ENCODE measurements around the gene GAB2.
"Not testable (repeated sequence)": the region's sequence is repeated elsewhere in the genome, so short reads cannot be mapped to it uniquely, and the experiment has no call there.

GAB2 gene

DNA sequence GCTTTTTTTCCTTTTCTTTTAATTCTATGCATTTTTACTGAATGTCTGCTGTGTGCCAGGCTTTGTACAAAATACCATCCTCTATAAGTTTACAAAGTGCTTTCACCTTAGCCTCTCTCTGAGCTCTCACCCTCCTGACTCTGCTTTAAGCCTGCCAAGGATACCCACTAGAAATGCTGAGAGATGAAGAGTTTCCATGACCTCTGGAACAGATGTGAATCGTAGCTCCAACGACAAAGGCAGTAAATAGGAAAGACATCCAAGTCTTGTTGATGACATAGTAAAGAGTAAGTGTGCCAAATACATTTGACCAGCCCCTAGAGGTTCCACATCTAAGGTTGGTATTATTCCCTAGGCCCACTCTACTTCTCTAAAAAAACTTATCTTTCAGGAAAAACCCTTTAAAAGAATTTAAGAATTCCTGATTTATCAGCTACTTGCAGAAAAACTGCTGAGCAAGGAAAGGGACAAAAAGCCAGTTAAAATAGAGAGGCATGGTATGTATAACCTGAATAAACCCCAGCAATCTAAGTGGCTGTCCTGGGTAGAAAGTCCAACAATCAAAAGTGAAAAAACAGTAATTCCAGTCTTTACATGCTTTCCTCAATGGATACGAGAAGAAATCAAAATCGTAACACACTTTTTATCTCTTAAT, 45.4 kb downstream of the GAB2 start:
- in situ Hi-C loops (cut with MboI; ENCODE audit: low sequenced_read_pairs), result no loop called here

DNA sequence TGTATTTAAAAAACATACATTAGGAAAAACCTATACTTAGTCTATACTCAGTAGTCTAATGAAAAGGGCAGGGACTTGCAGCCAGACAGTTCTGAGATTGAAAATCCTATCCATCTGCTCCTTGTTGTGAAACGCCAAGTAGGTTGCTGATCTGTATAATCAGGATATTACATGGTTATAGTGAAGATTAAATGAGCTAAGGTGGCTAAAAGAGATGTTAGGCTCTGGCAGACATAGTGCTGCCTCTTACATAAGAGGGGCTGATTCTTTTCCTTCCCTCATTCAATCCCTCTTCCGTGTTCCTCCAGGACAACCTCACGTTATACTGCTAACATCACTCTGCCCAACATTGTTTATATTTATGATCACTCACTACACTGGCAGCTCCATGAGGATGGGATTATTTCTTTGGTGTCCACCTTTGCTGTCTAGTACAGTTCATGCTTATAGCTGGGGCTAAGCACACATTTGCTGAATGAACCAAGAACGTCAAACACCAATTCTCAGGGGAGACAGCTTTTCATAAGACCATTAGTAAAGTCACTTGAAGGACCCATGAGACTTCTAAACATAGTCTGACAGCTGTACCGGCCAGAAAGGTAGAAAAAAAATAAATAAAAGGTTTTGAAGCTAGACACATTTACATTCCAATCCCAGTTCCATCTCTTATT, 46.3 kb downstream of the GAB2 start:
- in situ Hi-C loops (cut with MboI; ENCODE audit: low sequenced_read_pairs), result no loop called here

DNA sequence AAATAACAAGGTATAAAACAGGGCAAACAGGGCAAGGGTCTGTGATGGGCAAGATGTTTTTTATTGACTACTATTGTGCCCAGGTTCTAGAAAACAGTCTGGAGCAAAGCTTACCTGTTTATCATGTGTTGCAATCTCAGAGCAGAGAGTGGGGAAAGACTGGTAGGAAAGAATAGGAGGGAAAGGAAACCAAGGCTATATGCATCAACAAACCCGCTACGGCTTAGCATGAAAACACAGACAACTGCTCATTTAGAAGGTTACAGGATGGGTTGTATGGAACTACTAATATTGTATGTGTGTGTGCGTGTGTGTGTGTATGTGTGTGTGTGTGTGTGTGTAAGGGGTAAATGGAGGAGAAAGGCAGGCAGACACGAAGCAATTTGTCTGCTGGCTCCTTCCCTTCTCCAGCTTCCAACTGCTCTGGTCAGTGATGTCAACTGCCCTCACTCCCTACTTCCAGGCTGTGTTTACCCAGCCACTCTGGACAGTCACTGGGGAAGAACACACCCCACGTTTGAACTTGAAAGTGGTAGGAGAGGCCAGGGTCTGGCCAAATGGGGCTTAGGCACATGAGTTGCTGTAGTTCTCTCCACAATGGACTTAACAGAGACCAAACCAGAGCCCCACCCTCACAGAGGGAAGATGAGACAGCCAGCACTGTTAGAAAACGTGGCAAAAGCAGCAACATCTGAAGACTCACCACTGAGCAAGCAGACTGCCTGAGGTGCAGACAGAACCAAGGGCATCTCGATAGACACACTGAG, 47.0 kb downstream of the GAB2 start:
- in situ Hi-C loops (cut with MboI; ENCODE audit: low sequenced_read_pairs), result no loop called here

DNA sequence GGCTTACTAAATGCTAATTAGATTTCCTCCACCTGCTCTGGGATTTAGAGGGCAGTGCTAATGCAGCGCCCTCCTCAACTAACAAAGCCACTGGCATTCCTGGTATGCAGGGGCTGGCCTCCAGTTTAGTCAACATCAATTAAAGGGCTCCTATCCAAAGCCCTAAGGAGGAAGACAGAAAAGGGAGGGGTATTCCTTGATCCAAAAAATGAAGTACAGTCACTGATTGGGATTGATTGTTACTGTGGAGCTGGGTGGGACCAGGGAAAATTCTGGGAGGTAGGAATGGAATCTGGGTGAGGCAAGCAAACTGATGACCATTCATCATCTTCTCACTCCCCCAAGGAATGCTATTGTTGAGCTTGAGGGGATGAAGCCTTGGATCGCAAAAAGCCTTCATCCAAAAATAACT, 52.2 kb downstream of the GAB2 start:
- in situ Hi-C loops (cut with MboI; ENCODE audit: low sequenced_read_pairs), result no loop called here

DNA sequence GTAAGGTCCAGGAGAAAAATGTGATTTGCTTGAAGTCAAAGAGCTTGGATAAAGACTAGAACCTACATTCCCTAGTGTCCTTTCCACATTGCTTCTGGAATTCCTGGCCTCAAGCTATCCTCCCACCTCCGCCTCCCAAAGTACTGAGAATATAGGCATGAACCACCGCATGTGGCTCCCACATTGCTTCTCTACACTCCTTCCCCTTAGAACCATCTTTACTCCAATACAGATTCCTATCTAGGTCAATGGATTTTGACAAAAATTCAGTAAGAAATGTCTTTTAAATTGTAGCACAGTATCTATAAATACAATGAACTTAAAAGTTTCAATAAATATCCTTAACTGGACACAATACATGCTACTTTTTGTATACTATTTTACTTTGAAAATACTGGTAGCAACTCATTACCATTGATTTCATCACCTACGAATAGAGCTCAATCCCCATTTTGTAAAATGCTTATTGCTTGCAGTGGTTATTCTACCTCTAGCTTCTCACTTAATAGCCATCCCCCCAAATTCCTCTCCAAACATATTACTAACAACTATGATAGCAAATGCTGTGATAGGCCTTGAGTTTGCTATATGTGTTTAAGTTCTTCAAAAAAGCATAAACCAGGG, 53.4 kb downstream of the GAB2 start:
- in situ Hi-C loops (cut with MboI; ENCODE audit: low sequenced_read_pairs), result no loop called here

DNA sequence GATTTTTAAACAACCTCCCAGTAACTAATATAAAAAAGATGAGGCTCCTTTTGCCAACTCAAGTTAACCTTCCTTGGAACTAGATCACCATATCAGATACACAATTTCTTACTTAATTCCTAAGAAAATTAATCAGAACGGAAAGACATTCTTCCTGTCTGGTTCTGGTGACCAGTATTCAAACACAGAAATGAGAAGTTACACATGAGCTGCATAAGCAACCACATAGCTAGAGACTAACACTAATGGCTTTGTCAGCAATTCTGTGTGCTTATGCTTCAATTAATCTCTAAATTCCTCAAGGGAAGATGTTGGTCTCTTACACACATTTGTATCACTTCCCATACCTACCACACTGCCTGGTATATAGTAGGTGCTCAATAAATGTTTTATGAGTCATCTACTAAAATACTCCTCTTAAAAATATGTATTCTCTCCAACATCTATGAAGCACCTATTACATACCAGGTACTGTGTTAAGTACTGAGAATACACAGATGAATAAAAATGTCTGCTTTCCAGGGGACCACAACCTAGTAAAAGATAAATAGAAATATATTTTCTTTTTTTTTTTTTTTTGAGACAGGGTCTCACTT, 54.5 kb downstream of the GAB2 start:
- in situ Hi-C loops (cut with MboI; ENCODE audit: low sequenced_read_pairs), result no loop called here

DNA sequence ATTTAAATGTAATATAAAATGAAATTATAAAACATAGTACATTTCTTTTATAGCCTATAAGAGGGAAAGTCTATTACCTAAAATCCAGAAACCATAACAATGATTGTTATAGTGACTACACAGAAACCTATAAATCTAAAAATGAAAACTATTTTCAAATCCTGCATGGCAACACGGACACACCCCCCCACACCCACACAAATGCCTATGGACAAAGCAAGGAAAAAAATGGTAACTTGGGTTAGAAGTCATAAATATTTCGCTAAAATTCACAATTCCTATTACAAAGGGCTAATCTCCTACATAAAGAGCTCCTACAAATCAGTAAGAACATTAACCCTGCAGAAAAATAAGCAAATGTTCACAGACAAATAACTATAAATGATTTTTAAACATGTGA, 56.4 kb downstream of the GAB2 start:
- in situ Hi-C loops (cut with MboI; ENCODE audit: low sequenced_read_pairs), result no loop called here

DNA sequence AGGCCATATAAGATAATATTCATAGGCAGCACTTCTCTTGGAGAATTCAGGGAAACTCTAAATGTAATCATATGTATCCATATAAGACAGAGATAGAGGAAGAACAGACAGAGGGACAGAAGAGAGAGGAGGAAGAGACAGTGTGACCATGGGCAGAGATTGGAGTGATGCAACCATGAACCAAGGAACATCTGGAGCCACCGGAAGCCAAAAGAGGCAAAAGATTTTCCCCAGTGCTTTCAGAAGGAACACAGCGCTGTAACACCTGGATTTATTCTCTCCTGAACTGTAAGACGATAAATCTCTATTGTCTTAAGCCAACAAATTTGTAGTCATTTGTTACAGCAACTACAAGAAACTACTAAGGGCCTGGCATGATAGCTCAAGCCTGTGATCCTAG, 57.7 kb downstream of the GAB2 start:
- in situ Hi-C loops (cut with MboI; ENCODE audit: low sequenced_read_pairs), result no loop called here

DNA sequence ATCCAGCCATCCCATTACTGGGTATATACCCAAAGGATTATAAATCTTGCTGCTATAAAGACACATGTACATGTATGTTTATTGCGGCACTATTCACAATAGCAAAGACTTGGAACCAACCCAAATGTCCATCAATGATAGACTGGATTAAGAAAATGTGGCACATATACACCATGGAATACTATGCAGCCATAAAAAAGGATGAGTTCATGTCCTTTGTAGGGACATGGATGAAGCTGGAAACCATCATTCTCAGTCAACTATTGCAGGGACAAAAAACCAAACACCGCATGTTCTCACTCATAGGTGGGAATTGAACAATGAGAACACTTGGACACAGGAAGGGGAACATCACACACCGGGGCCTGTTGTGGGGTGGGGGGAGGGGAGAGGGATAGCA, 59.7 kb downstream of the GAB2 start:
- in situ Hi-C loops (cut with MboI; ENCODE audit: low sequenced_read_pairs), result not testable (repeated sequence)

DNA sequence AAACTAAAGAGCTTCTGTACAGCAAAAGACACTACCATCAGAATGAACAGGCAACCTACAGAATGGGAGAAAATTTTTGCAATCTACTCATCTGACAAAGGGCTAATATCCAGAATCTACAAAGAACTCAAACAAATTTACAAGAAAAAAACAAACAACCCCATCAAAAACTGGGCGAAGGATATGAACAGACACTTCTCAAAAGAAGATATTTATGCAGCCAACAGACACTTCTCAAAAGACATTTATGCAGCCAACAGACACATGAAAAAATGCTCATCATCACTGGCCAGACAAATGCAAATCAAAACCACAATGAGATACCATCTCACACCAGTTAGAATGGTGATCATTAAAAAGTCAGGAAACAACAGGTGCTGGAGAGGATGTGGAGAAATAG, 60.2 kb downstream of the GAB2 start:
- in situ Hi-C loops (cut with MboI; ENCODE audit: low sequenced_read_pairs), result not testable (repeated sequence)

DNA sequence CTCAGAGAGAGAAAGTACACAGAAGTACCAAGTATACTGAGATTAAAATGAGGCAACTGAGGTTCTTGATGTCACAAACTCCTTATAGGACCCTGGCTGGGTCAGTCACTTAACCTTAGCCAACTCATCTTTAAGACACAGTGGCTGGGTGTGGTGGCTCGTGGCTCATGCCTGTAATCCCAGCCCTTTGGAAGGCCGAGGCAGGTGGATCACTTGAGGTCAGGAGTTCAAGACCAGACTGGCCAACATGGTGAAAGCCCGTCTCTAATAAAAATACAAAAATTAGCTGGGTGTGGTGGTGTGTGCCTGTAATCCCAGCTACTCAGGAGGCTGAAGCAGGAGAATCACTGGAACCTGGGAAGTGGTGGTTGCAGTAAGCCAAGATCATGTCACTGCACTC, 61.9 kb downstream of the GAB2 start:
- in situ Hi-C loops (cut with MboI; ENCODE audit: low sequenced_read_pairs), result not testable (repeated sequence)

DNA sequence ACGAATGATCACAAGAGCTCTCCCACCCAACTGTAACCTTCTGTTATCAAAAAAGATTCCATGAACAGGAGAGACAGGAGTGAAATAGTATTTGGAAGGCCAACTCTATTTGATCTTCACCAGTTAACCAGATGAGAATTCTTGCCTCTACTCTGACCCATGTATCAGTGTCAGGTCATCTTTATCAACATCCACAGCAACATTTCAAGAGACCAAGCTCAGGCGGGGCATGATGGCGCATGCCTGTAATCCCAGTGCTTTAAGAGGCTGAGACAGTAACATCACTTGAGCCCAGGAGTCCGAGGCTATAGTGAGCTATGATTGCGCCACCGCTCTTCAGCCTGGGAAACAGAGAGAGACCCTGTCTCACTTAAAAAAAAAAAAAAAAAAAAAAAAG, 62.3 kb downstream of the GAB2 start:
- in situ Hi-C loops (cut with MboI; ENCODE audit: low sequenced_read_pairs), result no loop called here

DNA sequence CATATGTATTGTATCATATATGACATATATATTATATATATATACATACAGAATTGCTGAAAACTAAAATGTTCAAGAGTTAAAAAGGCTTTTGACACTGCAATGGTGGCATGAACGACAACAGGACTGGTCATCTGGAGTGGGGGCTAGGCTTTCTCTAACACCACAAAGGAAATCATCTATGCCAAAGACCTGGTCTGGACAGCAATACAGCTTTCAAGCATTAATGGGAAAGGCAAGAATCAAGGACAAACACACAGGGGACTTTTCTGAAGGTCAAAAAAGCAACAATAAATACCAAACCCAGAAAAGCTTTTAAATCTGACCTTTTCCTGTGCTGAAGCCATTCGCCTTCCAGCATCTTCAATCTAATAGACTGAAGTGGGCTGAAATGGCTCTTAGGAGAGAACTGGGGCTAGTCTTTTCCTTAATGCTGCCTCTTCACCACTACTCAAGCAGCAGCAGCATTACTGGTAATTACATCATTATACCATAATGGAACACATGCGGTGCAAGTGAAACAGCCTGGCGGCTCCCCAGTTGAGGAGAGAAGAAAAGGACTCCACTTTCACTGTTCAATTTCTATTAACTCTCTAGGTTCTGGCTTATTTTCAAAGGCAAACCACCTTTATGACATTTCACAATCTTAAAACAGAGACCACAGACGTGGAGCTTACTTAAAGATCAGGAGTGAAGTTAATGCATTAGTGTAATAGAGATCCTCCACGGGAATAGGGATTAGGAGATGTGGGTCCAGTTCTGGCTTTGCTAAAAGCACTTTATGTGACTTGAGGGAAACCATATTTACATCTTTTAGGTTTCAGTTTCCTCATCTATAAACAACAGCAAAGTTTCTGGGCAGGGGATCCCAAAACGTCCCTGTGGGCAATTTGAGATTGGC, 63.0 kb downstream of the GAB2 start:
- in situ Hi-C loops (cut with MboI; ENCODE audit: low sequenced_read_pairs), result no loop called here

DNA sequence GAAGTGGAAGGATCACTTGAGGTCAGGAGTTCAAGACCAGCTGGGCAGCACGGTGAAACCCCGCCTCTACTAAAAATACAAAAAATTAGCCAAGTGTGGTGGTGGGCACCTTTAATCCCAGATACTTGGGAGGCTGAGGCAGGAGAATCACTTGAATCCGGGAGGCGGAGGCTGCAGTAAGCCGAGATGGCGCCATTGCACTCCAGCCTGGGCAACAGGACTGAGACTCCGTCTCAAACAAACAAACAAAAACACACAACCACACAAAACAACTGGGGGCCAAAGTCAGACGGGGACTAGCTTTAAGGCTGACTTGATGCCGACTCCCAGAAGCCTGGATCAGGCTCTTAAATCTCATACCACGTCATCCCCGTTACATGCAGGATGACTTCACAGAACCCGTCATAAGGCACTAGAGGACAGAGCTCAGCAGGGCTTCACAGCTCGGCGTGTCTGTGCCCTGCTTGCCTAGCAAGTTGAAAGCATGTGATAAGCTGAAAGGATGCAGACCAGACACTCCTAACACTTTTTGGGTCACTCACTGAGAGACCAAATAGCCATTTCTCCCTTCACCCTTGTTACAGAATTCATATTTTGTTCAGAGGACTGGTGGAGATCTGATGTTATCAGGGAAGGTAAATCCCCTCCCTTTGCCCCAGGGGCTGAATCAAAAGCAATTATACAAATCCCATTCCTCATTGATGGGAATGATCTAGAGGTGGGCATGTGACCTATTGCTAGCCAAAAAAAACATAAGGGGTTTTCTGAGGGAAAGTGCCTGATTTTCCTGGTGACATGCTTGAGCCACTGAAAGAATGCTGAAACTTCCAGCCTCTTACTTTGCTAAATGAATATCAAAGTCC, 65.4 kb downstream of the GAB2 start:
- in situ Hi-C loops (cut with MboI; ENCODE audit: low sequenced_read_pairs), result no loop called here

DNA sequence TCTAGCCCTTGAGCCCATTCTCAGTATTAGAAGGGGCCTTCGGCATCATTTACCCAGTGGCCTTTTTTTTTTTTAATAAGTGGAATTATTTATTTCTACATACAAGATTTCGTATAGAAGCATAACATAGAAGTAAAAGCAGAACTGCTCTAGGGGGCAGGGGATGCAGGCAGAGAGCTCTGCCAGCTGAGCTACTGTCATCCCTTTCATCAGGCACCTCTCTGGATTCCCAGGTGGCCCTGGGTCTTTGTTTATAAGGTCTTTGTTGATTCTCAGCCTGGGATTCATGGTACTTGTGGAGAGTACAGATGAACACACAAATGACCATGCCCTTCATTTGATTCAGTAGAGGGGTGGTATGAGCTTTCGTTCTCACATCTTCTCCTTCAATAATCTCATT, 66.4 kb downstream of the GAB2 start:
- in situ Hi-C loops (cut with MboI; ENCODE audit: low sequenced_read_pairs), result no loop called here

DNA sequence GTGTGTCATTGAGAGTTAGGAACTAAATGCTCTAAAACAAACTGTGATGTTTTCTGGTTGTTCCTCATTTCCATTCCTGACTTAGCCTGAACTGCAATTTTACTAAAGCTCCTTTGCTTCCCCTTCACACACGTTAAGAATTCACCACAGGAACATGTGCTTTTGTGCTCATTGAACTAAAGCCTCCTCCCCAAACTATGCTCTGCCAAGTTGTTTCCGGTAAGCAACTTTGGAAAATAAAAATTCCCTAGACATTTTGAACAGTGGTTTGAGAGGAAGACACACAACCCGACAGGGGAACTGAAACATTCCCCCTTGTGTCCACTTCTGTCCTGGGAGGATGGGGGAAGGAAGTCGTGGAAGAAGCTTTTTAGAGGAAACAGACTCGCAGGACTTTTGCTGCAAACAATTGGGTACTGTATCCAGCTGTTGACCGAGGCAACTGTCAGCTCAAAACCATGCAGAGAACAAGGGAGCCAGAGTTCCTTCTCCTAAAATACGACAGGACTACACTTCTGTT, 66.9 kb downstream of the GAB2 start:
- in situ Hi-C loops (cut with MboI; ENCODE audit: low sequenced_read_pairs), result no loop called here

DNA sequence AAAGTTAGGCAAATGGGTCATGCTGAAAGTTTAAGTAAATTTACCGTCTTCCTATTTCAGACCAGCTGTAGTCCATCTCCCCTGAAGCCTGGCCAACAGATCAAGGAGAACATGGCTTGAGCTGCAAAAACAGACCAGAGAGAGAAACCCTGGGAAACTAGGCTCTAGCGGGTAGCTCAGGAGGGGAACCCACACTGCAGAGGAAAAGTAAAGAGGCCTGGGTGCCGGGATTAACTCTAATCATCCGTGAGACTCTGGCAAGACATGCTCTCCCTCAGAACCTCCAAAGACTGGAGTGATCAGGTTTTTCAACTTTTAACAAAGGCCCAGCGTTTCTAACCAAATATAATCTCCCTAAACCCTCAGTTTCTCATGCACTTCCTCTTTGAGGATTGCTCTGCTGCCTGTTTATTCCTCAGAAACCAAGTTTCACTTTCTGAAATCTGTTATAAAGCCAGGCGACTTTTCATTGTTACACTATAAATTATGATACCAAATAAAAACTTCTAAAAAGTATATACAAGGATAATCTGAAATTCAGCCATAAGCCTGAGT, 67.5 kb downstream of the GAB2 start:
- in situ Hi-C loops (cut with MboI; ENCODE audit: low sequenced_read_pairs), result no loop called here

DNA sequence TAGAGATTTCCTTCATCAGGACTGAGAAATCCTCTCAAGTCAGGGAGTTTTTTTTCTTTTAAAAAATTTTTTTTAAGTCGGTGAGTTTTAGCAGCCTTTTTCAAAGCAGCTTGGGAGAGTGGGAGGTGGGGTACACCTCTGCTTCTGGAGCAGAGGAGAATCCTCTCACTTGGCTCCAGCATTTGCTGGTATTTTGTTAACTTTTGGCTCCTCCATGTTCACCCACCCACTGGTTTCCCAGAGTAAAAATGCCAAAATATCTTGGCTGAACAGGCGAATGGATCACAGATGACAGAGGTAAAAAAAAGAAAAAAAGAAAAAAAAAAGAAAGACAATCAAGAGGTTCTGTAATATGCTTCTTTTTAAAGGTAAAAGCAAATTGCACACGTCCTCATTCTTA, 68.0 kb downstream of the GAB2 start:
- in situ Hi-C loops (cut with MboI; ENCODE audit: low sequenced_read_pairs), result no loop called here

DNA sequence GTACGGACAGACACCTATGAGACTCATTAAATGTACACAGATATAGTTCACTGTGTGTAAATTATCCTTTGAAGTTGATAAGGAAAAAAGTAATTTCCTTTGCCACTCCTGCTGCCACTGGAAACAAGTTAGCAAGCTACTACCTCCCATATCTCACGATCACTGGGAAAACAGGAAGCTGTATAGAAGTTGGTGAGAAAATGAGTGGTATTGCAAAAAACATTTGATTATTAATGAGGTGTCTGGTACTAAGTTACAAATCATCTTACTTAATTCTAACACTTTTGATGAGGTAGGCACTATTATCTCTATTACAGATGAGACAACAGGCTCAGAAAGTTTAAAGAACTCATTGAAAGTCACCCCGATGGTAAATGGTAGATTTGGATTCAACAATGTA, 68.5 kb downstream of the GAB2 start:
- in situ Hi-C loops (cut with MboI; ENCODE audit: low sequenced_read_pairs), result no loop called here
